GM21381 (cell line): ENCODE results near the gene HOXB2.

Source experiments
- ATAC-seq: cut with Tn5 transposase; IDR thresholded peaks from one replicate; pipeline ENCODE4 v1.9.1; 2021; ENCODE audit warnings: mild to moderate bottlenecking, moderate library complexity; ENCODE audit not compliant: unreplicated experiment

Gene HOXB2

DNA sequence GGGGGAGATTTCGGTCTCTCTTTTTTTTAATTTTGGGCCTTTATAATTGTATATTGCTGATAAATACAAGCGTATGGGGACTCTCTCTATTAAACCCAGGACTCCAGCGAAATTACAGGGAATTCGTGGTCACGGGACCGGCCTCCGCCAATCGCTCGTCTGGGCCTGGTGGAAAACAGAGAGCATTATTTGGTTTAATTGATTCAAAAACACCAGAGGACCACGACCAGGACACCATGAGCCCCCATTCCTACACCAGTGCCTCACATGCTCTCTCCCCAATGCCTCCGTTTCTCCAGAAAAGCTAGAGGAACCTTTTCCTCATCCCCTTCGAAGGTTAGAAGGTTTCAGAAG lies at the start of gene HOXB2:
Gene HOXB2, minus strand, starts transcription at position 88 of the 354 bp plus-strand sequence. CDS start 198 bp downstream, outside the sequence.
- no peak for ATAC-seq

DNA sequence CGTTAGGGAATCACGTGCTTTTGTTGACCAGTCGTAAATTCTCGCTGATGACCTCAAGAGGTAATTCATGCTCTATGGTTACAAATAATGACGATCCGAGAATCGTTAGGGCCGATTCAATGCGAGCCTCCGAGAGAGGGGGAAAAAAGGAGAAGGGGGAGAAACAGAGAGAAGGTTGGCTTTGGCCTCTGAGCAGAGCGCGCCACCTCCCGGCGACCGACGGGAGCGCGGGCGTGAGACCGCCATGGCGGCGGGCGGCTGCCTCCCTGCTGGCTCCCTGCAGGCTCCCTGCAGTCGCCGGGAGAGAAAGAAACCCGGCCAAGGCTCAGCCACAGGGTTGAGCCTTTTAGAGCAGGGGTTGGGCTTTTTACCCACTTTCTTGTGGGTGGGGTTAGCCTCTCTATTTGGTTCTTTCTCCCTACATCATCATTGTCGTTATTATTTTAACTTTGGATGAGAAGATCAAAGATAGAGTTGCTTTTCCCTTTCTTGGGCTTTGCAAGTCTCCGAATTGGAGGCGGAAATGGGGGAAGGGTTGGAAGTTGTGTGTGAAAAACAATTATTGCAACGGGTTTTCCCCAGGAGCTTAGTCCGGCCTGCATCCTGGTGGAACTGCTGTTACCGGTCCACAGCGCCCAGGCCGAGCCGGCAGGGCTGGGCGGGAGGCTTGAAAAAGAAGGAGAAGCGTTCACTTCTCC lies 49.1 kb upstream of the HOXB2 start:
- ATAC-seq, result no peak

DNA sequence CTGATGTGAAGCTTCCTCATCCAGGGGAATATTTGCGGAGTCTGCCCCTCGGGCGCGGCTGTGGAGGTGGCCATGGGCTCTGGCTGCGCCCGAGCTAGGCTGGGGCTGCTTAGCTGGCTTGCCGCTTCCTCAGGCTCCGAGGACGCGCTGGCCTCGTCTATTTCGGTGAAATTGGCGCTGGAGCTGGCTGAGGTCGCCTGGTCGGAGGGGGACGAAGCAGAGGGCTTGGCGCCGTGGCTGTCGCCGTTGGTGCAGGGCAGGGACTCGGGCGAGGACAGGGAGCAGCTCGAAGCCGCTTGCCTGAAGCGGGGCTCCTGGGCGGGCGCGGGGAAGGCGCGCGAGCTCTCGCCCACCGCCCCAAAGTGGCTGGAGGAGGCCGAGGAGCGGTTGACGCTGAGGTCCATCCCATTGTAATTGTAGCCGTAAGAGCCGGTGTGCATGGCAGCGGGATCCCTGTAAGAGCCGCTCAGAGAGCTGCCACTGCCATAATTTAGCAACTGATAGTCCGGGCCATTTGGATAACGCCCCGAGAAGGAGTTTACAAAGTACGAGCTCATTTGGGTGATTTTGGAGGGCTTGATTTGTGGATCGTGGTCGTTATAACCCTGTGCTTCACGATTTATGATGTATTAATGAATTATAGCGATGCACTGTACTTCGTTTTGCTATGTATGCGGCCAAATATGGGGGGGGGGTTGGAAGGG lies 48.4 kb upstream of the HOXB2 start, which contains the start of gene HOXB5:
Gene HOXB5, minus strand, starts transcription at position 654 of the 704 bp plus-strand sequence. Its CDS starts 97 bp downstream, at position 557.
- ATAC-seq, result no peak

GRCh38 chr17:48592577-48592976 lies 47.7 kb upstream of the HOXB2 start:
- no peak for ATAC-seq

GRCh38 chr17:48592057-48592514 lies 47.2 kb upstream of the HOXB2 start:
- ATAC-seq, result no peak

GRCh38 chr17:48591255-48592056 lies 46.5 kb upstream of the HOXB2 start:
- ATAC-seq, result no peak

DNA sequence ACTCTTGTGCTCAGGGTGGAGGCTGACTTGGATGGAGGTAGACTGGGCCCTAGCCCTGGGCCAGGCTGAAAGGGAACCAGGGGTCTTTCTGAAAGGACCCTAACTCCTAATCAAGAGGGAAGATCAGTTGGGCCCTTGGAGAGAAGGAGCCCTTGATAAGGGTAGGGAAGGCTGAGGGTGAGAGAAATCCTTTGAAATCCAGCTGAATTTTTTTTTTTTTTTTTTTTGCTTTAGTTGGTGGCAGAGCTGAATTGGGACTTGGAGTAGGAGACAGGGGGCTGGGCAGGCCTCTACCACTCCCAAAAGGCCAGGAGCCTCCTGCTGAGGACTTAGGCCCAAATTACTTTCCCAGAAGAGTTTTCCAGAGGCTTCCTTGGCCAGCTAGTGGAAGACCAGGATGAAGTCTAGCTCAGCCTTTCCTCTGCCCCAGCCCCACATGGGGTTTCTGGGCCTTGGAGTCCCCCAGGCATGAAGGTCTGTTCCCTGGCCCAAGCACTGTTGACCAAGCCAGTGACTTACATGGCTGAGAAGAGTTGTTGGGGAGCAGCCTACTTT lies 45.8 kb upstream of the HOXB2 start:
- ATAC-seq, result no peak

DNA sequence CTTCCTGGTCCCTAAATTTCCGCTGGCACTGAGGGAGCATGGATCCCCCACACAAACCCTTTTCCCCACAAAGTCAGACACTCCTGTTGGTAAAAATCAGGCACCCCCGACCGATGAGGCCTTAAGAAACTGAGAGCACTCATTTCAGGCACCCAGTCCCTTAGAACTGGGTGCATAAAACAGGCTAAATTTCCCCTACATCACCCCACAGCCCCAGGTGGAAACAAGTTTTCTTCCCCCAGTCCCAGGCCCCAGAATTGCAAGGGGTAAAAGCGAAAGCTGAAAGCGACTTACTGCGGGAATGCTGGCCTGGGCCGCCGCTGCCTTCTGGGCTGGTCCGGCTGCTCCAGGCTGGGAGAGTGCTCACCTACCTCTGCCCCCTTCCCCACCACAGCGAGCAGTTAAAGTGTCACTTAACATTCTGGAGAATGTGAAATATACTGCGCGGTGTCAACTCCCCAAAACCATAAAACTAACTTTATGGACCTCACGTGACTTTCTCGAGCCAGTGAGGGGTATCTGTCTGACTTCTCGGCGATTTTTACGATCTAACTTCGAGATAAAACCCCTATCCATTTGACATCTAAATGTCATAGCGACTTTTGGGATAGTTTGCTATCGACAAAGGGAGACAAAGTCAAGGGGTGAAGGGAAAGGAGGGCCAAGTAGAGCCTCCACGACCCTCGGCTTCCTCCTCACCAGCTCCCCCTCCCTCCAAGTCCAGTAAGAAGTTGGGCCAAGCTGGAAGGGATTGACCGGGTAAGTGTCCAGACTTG lies 45.1 kb upstream of the HOXB2 start, which contains the start of gene HOXB3:
Gene HOXB3, minus strand, starts transcription at position 411 of the 776 bp plus-strand sequence. CDS start 37,767 bp downstream, outside the sequence.
- no peak for ATAC-seq

GRCh38 chr17:48589060-48589830 lies 44.3 kb upstream of the HOXB2 start:
- no peak for ATAC-seq

GRCh38 chr17:48588528-48588927 lies 43.6 kb upstream of the HOXB2 start:
- ATAC-seq, result no peak

DNA sequence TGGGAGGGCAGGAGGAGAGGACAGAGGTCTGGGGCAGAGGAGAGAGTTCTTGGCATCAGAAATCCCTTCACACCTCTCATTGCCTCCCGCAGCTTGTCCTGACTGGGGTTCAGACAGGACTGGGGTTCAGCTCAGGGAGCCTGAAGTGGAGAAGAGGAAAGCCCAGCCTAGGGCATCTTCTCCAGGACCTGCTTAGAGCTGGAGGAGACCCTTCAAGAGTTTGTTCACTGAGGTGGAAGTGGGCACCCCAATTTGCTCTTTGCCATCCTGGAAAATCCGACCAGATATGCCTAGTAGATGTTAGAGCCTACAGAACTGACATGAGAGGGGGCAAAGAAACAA lies 43.1 kb upstream of the HOXB2 start:
- no peak for ATAC-seq

DNA sequence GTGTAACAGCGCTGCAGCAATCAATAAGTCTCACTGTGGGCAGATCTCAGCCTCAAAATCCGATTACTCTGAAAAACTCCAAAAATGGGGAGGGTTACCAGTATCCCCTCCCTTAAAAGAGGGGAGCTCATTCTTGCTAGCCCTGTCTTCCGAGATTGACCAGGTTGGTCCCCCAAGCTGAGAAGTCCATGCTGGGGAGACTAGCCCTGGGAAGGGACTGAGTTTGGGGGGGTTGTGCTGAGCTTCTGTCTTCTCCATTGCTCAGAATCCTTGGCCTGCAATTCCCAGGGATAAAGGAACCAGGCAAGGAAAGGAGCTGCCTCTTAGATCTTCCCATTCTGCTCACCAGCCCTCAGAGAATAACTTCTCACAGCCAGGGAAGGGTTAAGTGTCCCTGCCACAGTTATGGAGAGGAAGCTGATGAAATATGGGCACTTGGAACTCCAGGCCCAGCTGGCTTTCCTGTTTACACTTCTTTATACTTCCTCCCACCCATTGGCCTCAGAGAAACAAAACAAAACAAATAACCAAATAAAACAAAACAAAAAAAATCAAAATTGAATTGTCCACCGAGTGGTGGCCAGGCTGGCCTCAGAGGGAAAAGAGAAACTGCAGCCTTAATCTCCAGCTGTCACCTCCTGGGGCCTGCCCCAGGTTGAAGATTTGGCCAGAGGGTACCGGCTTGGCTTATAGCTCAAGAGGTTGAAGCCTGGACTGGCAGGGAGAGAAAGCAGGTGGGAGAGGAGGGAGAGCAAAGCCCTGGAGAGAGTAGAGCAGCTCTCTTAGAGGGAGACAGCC lies 42.6 kb upstream of the HOXB2 start:
- ATAC-seq, result no peak

GRCh38 chr17:48586355-48587258 lies 41.7 kb upstream of the HOXB2 start:
- ATAC-seq, result no peak

GRCh38 chr17:48584223-48584741 lies 39.4 kb upstream of the HOXB2 start:
- ATAC-seq, result no peak

- no peak for ATAC-seq
Observed at GRCh38 chr17:48583708-48584222, 38.9 kb upstream of the HOXB2 start.

- ATAC-seq, result no peak
Observed at GRCh38 chr17:48582750-48583069, 37.8 kb upstream of the HOXB2 start.

DNA sequence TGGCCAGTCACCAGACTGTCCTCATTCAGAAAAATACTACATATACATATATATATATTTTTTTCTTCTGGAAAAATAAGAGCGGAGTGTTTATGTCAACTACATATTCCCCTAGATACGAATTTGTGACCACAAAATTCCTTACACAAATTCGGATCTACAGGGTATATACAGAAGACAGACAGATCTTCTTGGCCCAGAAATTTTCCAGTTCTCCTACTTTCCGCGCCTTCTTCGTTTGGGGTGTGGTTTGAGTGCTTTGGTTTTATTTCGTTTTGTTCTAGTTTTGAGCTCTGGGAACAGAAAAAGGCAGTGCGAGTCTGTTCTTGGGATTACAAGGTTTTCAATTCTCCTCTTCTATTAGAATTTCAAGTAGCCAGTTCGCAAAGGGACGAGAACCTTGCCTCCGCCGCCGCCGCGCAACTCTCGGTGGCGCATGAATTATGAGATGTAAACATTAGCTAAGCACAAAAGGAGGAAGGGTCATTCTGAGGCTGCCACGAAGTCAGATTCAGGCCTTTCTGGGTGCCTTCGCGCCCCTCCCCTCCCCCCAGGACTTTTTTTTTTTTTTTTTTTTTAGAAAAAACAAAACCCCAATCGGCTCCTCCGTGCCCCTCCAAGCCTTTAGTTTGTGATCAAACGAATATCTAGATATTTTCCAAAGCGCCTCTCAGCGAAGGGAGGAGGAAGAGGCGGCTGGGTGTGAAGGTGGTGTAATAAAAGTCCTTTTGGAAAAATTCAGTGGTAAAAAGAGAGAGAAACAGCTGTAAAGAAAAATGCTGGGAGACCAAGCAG lies 35.0 kb upstream of the HOXB2 start:
- ATAC-seq, result no peak
